ENCODE measurements around the gene MTHFD1. TPM values are rescaled to one million over a fixed set of nuclear protein-coding genes. Genes with fewer than 3 reads are reported as not detected.

MTHFD1 gene
- total RNA-seq, 1 experiment from 2014 or later, result 226 TPM

GRCh38 chr14:64394977-64395633 is 7.0 kb downstream of the MTHFD1 start (continued):
- TF ChIP-seq, protein P1, sequence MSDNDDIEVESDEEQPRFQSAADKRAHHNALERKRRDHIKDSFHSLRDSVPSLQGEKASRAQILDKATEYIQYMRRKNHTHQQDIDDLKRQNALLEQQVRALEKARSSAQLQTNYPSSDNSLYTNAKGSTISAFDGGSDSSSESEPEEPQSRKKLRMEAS (CRISPR knock-in tag; IDR thresholded peaks at IDR 0.05), result no peak
- TF ChIP-seq ZNF423 (CRISPR knock-in tag; IDR thresholded peaks at IDR 0.05), result no peak
- no peak for TF ChIP-seq SP1 (CRISPR knock-in tag; conservative IDR thresholded peaks at IDR 0.05)
- TF ChIP-seq ZNF219 (CRISPR knock-in tag; IDR thresholded peaks at IDR 0.05; ENCODE audit: borderline replicate concordance), result no peak
- TF ChIP-seq, protein P2, sequence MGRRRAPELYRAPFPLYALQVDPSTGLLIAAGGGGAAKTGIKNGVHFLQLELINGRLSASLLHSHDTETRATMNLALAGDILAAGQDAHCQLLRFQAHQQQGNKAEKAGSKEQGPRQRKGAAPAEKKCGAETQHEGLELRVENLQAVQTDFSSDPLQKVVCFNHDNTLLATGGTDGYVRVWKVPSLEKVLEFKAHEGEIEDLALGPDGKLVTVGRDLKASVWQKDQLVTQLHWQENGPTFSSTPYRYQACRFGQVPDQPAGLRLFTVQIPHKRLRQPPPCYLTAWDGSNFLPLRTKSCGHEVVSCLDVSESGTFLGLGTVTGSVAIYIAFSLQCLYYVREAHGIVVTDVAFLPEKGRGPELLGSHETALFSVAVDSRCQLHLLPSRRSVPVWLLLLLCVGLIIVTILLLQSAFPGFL (CRISPR knock-in tag; IDR thresholded peaks at IDR 0.05; ENCODE audit: borderline replicate concordance), result no peak
- no peak for TF ChIP-seq ZNF263 (CRISPR knock-in tag; IDR thresholded peaks at IDR 0.05; ENCODE audit: low read depth)
- TF ChIP-seq EMX1 (CRISPR knock-in tag; IDR thresholded peaks at IDR 0.05), result no peak

GRCh38 chr14:64400829-64401459 is 12.8 kb downstream of the MTHFD1 start:
- POLR2A ChIA-PET, result no interaction called here
- peaks cover 28% of the 10 kb centered on the region for H3K36me3 Mint-ChIP-seq
- TF ChIP-seq, protein P3, sequence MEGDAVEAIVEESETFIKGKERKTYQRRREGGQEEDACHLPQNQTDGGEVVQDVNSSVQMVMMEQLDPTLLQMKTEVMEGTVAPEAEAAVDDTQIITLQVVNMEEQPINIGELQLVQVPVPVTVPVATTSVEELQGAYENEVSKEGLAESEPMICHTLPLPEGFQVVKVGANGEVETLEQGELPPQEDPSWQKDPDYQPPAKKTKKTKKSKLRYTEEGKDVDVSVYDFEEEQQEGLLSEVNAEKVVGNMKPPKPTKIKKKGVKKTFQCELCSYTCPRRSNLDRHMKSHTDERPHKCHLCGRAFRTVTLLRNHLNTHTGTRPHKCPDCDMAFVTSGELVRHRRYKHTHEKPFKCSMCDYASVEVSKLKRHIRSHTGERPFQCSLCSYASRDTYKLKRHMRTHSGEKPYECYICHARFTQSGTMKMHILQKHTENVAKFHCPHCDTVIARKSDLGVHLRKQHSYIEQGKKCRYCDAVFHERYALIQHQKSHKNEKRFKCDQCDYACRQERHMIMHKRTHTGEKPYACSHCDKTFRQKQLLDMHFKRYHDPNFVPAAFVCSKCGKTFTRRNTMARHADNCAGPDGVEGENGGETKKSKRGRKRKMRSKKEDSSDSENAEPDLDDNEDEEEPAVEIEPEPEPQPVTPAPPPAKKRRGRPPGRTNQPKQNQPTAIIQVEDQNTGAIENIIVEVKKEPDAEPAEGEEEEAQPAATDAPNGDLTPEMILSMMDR (IDR thresholded peaks at IDR 0.05), result no peak
- TF ChIP-seq MYBL2 (CRISPR knock-in tag; IDR thresholded peaks at IDR 0.05) (no peak), ZNF232 (CRISPR knock-in tag; IDR thresholded peaks at IDR 0.05) (no peak), NR1H2 (CRISPR knock-in tag; IDR thresholded peaks at IDR 0.05) (no peak)
- H3K27me3 Mint-ChIP-seq (ENCODE audit: low read depth), result no peaks in the 10 kb centered on the region
- H3K27ac Mint-ChIP-seq, result peak overlapping the region; percentile 80
- no peak overlapping the region for H3K4me3 Mint-ChIP-seq
- no peak for DNase-seq (ENCODE audit: low spot score)
- peaks cover 9% of the 10 kb centered on the region for H3K4me1 Mint-ChIP-seq
- ATAC-seq, result no peak
- no peaks in the 10 kb centered on the region for H3K9me3 Mint-ChIP-seq
- CTCF ChIA-PET, result interaction anchor here (0.6 to 1.8 kb wide), 3 partner anchors 9 to 53 kb away, joined by 3 to 8 read pairs (median 3); no protein-coding TSS in a partner anchor

DNA sequence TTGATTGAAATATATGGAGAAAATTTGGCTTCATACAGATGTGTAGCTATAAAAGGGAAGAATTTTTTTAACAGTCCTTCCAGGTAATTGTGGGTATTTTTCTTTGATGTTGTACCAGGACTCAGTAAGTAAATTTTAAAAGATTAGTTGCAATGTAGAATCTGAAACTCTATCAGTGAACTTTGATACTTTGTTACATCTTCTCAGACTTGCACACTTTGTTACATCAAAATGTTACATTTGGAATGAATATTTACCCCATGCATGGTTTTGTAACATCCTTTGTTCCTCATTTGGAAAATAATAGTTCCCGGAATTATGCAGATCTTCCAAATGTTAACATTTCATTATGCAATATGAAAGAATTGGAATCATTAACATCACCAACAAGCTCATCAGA is 13.8 kb downstream of the MTHFD1 start:
- ChIA-PET POLR2A (no interaction called here), CTCF (interaction anchor here (0.6 to 1.5 kb wide), 3 partner anchors 10 to 15 kb away, joined by 3 to 4 read pairs (median 3); no protein-coding TSS in a partner anchor)
- DNase-seq (ENCODE audit: low spot score) (no peak), ATAC-seq (no peak)
- no peak overlapping the region for H3K4me3 Mint-ChIP-seq
- H3K36me3 Mint-ChIP-seq, result peaks cover 34% of the 10 kb centered on the region
- no peaks in the 10 kb centered on the region for H3K9me3 Mint-ChIP-seq
- 0 out of 2 replicates have a peak overlapping the region, but pooled peaks have one; percentile 11 for H3K27ac Mint-ChIP-seq
- peaks cover 12% of the 10 kb centered on the region for H3K4me1 Mint-ChIP-seq
- H3K27me3 Mint-ChIP-seq (ENCODE audit: low read depth), result no peaks in the 10 kb centered on the region
- TF ChIP-seq, protein P4, sequence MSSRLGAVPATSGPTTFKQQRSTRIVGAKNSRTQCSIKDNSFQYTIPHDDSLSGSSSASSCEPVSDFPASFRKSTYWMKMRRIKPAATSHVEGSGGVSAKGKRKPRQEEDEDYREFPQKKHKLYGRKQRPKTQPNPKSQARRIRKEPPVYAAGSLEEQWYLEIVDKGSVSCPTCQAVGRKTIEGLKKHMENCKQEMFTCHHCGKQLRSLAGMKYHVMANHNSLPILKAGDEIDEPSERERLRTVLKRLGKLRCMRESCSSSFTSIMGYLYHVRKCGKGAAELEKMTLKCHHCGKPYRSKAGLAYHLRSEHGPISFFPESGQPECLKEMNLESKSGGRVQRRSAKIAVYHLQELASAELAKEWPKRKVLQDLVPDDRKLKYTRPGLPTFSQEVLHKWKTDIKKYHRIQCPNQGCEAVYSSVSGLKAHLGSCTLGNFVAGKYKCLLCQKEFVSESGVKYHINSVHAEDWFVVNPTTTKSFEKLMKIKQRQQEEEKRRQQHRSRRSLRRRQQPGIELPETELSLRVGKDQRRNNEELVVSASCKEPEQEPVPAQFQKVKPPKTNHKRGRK (CRISPR knock-in tag; IDR thresholded peaks at IDR 0.05; ENCODE audit: borderline replicate concordance), result no peak
- TF ChIP-seq ETV6 (CRISPR knock-in tag; IDR thresholded peaks at IDR 0.05), result no peak
- TF ChIP-seq, protein P5, sequence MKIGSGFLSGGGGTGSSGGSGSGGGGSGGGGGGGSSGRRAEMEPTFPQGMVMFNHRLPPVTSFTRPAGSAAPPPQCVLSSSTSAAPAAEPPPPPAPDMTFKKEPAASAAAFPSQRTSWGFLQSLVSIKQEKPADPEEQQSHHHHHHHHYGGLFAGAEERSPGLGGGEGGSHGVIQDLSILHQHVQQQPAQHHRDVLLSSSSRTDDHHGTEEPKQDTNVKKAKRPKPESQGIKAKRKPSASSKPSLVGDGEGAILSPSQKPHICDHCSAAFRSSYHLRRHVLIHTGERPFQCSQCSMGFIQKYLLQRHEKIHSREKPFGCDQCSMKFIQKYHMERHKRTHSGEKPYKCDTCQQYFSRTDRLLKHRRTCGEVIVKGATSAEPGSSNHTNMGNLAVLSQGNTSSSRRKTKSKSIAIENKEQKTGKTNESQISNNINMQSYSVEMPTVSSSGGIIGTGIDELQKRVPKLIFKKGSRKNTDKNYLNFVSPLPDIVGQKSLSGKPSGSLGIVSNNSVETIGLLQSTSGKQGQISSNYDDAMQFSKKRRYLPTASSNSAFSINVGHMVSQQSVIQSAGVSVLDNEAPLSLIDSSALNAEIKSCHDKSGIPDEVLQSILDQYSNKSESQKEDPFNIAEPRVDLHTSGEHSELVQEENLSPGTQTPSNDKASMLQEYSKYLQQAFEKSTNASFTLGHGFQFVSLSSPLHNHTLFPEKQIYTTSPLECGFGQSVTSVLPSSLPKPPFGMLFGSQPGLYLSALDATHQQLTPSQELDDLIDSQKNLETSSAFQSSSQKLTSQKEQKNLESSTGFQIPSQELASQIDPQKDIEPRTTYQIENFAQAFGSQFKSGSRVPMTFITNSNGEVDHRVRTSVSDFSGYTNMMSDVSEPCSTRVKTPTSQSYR (CRISPR knock-in tag; IDR thresholded peaks at IDR 0.05), result no peak
- TF ChIP-seq, protein P2 (CRISPR knock-in tag; IDR thresholded peaks at IDR 0.05; ENCODE audit: borderline replicate concordance), result no peak
- TF ChIP-seq PRDM15 (CRISPR knock-in tag; IDR thresholded peaks at IDR 0.05), result no peak
- no peak for TF ChIP-seq EMX1 (CRISPR knock-in tag; IDR thresholded peaks at IDR 0.05)
